Neural cell (in vitro differentiated cells): ENCODE results near the gene MUC2. TPM values are rescaled to one million over a fixed set of nuclear protein-coding genes. Genes with fewer than 3 reads are reported as not detected.

Experiments
- H2AFZ ChIP-seq: fragments of 200-600, 300-800 bp; sonication (generic), shearing (Covaris generic); 2 replicates; pipeline ENCODE4 v1.6.0; 2014; ENCODE audit warnings: low read depth, mild to moderate bottlenecking, antibody characterized with exemption, low read length, moderate library complexity
- H3F3A ChIP-seq: fragments of 200-600 bp; shearing (Covaris generic); 2 replicates; pipeline ENCODE4 v1.6.1; 2016; ENCODE audit warnings: mild to moderate bottlenecking, moderate library complexity, mixed read lengths, antibody characterized with exemption, low read length; ENCODE audit not compliant: insufficient read depth, poor library complexity, severe bottlenecking
- H3K27ac ChIP-seq: fragments of 200-600, 300-800 bp; sonication (generic), shearing (Covaris generic); 2 replicates; pipeline ENCODE4 v1.5.1; 2014; ENCODE audit warnings: mild to moderate bottlenecking, low read length, moderate library complexity
- H3K27me3 ChIP-seq: fragments of 300-800, 200-600 bp; sonication (generic), shearing (Covaris generic); 2 replicates; pipeline ENCODE4 v1.6.0; 2014; ENCODE audit warnings: mild to moderate bottlenecking, low read depth, low read length, moderate library complexity; ENCODE audit not compliant: insufficient read depth
- H3K36me3 ChIP-seq: fragments of 300-800, 200-600 bp; sonication (generic), shearing (Covaris generic); 2 replicates; pipeline ENCODE4 v1.5.1; 2014; ENCODE audit warnings: mild to moderate bottlenecking, antibody characterized with exemption, low read length, moderate library complexity; ENCODE audit not compliant: insufficient read depth
- H3K4me2 ChIP-seq: fragments of 300-800, 200-600 bp; sonication (generic), shearing (Covaris generic); 2 replicates; pipeline ENCODE4 v1.6.0; 2014; ENCODE audit warnings: mild to moderate bottlenecking, low read length
- H3K4me3 ChIP-seq: fragments of 300-800, 200-600 bp; sonication (generic), shearing (Covaris generic); 2 replicates; pipeline ENCODE4 v1.5.1; 2014; ENCODE audit warnings: mild to moderate bottlenecking, low read length, moderate library complexity
- H3K79me2 ChIP-seq: fragments of 200-600 bp; shearing (Covaris generic); replicated peaks from 2 replicates; pipeline ENCODE4 v1.6.0; 2014; ENCODE audit warnings: mild to moderate bottlenecking, low read length, moderate library complexity; ENCODE audit not compliant: insufficient read depth
- H3K9ac ChIP-seq: fragments of 300-800, 200-600 bp; sonication (generic), shearing (Covaris generic); 2 replicates; pipeline ENCODE4 v1.6.1; 2016; ENCODE audit warnings: mild to moderate bottlenecking, low read length, mixed read lengths
- H3K9me2 ChIP-seq: fragments of 200-600 bp; shearing (Covaris generic); 2 replicates; pipeline ENCODE4 v1.6.1; 2016; ENCODE audit warnings: mild to moderate bottlenecking, low read length, mixed read lengths; ENCODE audit not compliant: insufficient read depth
- H3K9me3 ChIP-seq: fragments of 200-600, 300-800 bp; sonication (generic), shearing (Covaris generic); 2 replicates; pipeline ENCODE4 v1.6.1; 2016; ENCODE audit warnings: mild to moderate bottlenecking, mixed run types, low read length, moderate library complexity, mixed read lengths
- H4K20me1 ChIP-seq: fragments of 200-600 bp; shearing (Covaris generic); 2 replicates; pipeline ENCODE4 v1.6.1; 2016; ENCODE audit warnings: mild to moderate bottlenecking, mixed run types; ENCODE audit not compliant: insufficient read depth
- EP300 ChIP-seq: fragments of 450-650 bp; conservative IDR thresholded peaks from 2 replicates; pipeline ENCODE4 v1.6.1; 2014; ENCODE audit warnings: antibody characterized with exemption, mild to moderate bottlenecking, moderate library complexity; ENCODE audit not compliant: poor library complexity, severe bottlenecking
- EZH2 ChIP-seq: fragments of 200-600, 300-800 bp; shearing (Covaris generic), sonication (generic); IDR thresholded peaks from 2 replicates; pipeline ENCODE4 v1.6.1; 2014; ENCODE audit warnings: antibody characterized with exemption, low read length, borderline replicate concordance, mild to moderate bottlenecking; ENCODE audit not compliant: insufficient read depth, poor library complexity, severe bottlenecking
- MXI1 ChIP-seq: fragments of 450-650 bp; conservative IDR thresholded peaks from 2 replicates; pipeline ENCODE4 v1.6.1; 2014; ENCODE audit warnings: antibody characterized with exemption, mild to moderate bottlenecking; ENCODE audit not compliant: poor library complexity, severe bottlenecking
- POLR2AphosphoS5 ChIP-seq: IDR thresholded peaks from 2 replicates; pipeline ENCODE4 v1.6.1; 2012
- RAD21 ChIP-seq: fragments of 450-650 bp; conservative IDR thresholded peaks from 2 replicates; pipeline ENCODE4 v1.6.1; 2014; ENCODE audit warnings: antibody characterized with exemption, mild to moderate bottlenecking, moderate library complexity
- REST ChIP-seq: IDR thresholded peaks from 2 replicates; pipeline ENCODE4 v1.6.1; 2012; ENCODE audit warnings: borderline replicate concordance
- SMC3 ChIP-seq: fragments of 450-650 bp; conservative IDR thresholded peaks from 2 replicates; pipeline ENCODE4 v1.6.1; 2014; ENCODE audit warnings: antibody characterized with exemption, mild to moderate bottlenecking, moderate library complexity; ENCODE audit not compliant: poor library complexity
- TAF1 ChIP-seq: IDR thresholded peaks from 2 replicates; pipeline ENCODE4 v1.6.1; 2012; ENCODE audit warnings: low read depth
- polyA plus RNA-seq: library from polyadenylated mRNA; depleted of rRNA; stranded (reverse); fragments of >200 nt; gene quantifications from 2 replicates; pipeline ENCODE4 v1.2.3, GENCODE V29; 2014
- TF ChIP-seq, protein P1 (sequence below): fragments of 450-650 bp; IDR thresholded peaks from 2 replicates; pipeline ENCODE4 v1.5.1; 2014; ENCODE audit warnings: antibody characterized with exemption, mild to moderate bottlenecking, moderate library complexity; ENCODE audit not compliant: poor library complexity, severe bottlenecking

MUC2 gene
- polyA plus RNA-seq, 1 donor from 2014 or later, result not detected

- no peaks in the 10 kb centered on the region for H3K79me2 ChIP-seq
- no peak overlapping the region for H3K4me3 ChIP-seq
- no peak overlapping the region for H3K9ac ChIP-seq
- H3K27me3 ChIP-seq, result no peaks in the 10 kb centered on the region
- H4K20me1 ChIP-seq, result no peaks in the 10 kb centered on the region
- no peak overlapping the region for H2AFZ ChIP-seq
- H3K9me2 ChIP-seq, result no peaks in the 10 kb centered on the region
- H3K4me2 ChIP-seq, result no peak overlapping the region
- no peaks in the 10 kb centered on the region for H3K36me3 ChIP-seq
- no peaks in the 10 kb centered on the region for H3K9me3 ChIP-seq
- no peak overlapping the region for H3K27ac ChIP-seq
- no peaks in the 10 kb centered on the region for H3F3A ChIP-seq
- TF ChIP-seq SMC3 (no peak), RAD21 (no peak), EZH2 (no peak), TAF1 (no peak), EP300 (no peak), POLR2AphosphoS5 (no peak), MXI1 (no peak), REST (no peak)
- TF ChIP-seq, protein P1, sequence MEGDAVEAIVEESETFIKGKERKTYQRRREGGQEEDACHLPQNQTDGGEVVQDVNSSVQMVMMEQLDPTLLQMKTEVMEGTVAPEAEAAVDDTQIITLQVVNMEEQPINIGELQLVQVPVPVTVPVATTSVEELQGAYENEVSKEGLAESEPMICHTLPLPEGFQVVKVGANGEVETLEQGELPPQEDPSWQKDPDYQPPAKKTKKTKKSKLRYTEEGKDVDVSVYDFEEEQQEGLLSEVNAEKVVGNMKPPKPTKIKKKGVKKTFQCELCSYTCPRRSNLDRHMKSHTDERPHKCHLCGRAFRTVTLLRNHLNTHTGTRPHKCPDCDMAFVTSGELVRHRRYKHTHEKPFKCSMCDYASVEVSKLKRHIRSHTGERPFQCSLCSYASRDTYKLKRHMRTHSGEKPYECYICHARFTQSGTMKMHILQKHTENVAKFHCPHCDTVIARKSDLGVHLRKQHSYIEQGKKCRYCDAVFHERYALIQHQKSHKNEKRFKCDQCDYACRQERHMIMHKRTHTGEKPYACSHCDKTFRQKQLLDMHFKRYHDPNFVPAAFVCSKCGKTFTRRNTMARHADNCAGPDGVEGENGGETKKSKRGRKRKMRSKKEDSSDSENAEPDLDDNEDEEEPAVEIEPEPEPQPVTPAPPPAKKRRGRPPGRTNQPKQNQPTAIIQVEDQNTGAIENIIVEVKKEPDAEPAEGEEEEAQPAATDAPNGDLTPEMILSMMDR, result no peak
These were observed 29.0 kb downstream of the MUC2 start for GRCh38 chr11:1103401-1104360.

DNA sequence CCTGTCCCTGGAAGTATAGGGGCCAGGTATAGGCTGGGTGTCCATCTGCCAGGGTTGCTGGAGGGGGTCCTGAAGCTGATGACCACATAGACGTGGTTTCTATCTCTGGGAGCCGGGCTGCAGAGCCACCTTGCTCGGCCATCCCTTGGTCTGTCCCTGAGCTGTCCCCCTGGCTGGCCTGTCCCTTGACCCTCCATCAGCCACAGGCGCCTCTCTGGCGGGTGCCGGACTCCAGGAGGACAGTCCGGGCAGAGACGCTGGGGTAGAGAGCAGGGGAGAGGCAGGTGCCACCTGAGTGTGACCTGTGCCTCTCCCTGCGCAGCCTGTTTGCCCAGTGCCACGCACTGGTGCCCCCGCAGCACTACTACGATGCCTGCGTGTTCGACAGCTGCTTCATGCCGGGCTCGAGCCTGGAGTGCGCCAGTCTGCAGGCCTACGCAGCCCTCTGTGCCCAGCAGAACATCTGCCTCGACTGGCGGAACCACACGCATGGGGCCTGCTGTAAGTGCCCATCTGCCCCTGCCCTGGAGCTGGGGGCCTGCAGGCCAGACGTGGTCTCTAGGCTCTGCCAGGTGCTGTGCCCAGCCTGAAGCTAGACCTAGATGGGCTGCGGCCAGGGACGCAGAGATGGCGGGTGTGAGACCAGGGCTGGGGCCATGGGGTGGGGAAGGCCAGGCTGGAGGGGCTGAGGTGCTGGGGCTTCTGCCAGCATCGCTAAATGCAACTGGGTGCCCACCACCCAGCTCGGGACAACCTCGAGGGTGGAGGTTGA, 29.9 kb downstream of the MUC2 start:
- H3K9me3 ChIP-seq, result no peaks in the 10 kb centered on the region
- H2AFZ ChIP-seq, result no peak overlapping the region
- no peak overlapping the region for H3K27ac ChIP-seq
- H3K9me2 ChIP-seq, result no peaks in the 10 kb centered on the region
- TF ChIP-seq TAF1, result no peak
- no peak for TF ChIP-seq EZH2
- TF ChIP-seq SMC3, result no peak
- no peak for TF ChIP-seq EP300
- no peak for TF ChIP-seq REST
- no peak for TF ChIP-seq POLR2AphosphoS5
- TF ChIP-seq RAD21, result no peak
- no peak for TF ChIP-seq MXI1
- TF ChIP-seq, protein P1, result no peak
- no peaks in the 10 kb centered on the region for H4K20me1 ChIP-seq
- no peaks in the 10 kb centered on the region for H3K36me3 ChIP-seq
- H3K4me3 ChIP-seq, result no peak overlapping the region
- H3K4me2 ChIP-seq, result no peak overlapping the region
- no peaks in the 10 kb centered on the region for H3K79me2 ChIP-seq
- no peak overlapping the region for H3K9ac ChIP-seq
- H3F3A ChIP-seq, result no peaks in the 10 kb centered on the region
- H3K27me3 ChIP-seq, result no peaks in the 10 kb centered on the region
